Lower leg skin (tissue), 3 donors: Measurements from ENCODE around the gene RPL27.

Experiments
- CTCF ChIP-seq, 3 donors: fragments of 450-650 bp; IDR thresholded peaks; one replicate each; pipeline ENCODE4 v1.5.1; 2016; ENCODE audit warnings: antibody characterized with exemption in 3 of 3, mild to moderate bottlenecking in 3 of 3, moderate library complexity in 2 of 3
- POLR2A ChIP-seq, 2 donors: fragments of 450-650 bp; IDR thresholded peaks; one replicate each; pipeline ENCODE4 v1.6.1; 2016 to 2017; ENCODE audit warnings: antibody characterized with exemption in 2 of 2, mild to moderate bottlenecking in 1 of 2, moderate library complexity in 1 of 2

DNA sequence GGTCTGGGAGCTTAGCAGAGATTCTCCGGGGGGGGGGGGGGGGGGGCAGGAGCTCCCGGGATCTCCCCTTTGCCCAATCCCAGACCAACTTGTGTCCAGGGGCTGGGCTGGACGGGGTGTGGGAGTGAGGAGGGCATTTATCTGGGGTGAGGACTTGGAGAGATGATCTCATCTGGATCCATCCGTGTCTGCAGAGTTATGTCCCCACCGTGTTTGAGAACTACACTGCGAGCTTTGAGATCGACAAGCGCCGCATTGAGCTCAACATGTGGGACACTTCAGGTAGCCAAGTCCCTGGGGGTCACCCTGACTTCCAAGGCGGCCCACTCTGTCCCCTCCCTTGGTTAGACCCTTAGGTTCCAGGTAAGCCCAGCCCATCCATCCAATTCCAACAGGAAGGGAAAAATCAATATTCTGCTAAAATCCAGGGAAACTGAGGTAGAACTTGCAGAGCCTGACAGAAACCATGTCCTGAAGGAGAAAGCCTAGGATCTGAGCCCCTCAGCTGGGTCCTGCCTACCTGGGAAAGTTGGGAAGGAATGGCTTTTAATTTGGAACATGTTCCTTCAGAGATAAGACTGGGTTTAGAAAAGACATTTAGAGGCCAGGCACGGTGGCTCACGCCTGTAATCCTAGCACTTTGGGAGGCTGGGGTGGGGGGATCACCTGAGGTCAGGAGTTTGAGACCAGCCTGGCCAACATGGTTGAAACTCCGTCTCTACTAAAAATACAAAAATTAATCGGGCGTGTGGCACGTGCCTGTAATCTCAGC, 27.7 kb downstream of the RPL27 start:
- TF ChIP-seq CTCF (IDR thresholded peaks at IDR 0.05) (no peak), POLR2A (IDR thresholded peaks at IDR 0.05) (no peak)
